GM23248 (cell line): ENCODE results near the gene NOTCH3. TPM values are rescaled to one million over a fixed set of nuclear protein-coding genes. Genes with fewer than 3 reads are reported as not detected.

Source experiments
- DNase-seq: peaks from one replicate; pipeline ENCODE4 v3.0.0-alpha.2; 2015
- H2AFZ ChIP-seq: fragments of 200-600 bp; sonication (generic); 2 replicates; pipeline ENCODE4 v1.6.1; 2016; ENCODE audit warnings: antibody characterized with exemption
- H3F3A ChIP-seq: fragments of 200-600 bp; sonication (generic); 2 replicates; pipeline ENCODE4 v1.6.1; 2016; ENCODE audit warnings: mild to moderate bottlenecking, antibody characterized with exemption, mixed run types; ENCODE audit not compliant: insufficient read depth
- H3K27ac ChIP-seq: fragments of 200-600 bp; sonication (generic); 2 replicates; pipeline ENCODE4 v1.5.1; 2016; ENCODE audit warnings: mild to moderate bottlenecking
- H3K27me3 ChIP-seq: fragments of 200-600 bp; sonication (generic); replicated peaks from 2 replicates; pipeline ENCODE4 v1.6.1; 2016; ENCODE audit warnings: mild to moderate bottlenecking; ENCODE audit not compliant: insufficient read depth
- H3K36me3 ChIP-seq: fragments of 200-600 bp; sonication (generic); 2 replicates; pipeline ENCODE4 v1.6.1; 2016; ENCODE audit warnings: low read depth, mild to moderate bottlenecking
- H3K4me1 ChIP-seq: fragments of 200-600 bp; sonication (generic); 2 replicates; pipeline ENCODE4 v1.6.1; 2016; ENCODE audit warnings: mild to moderate bottlenecking; ENCODE audit not compliant: insufficient read depth
- H3K4me2 ChIP-seq: fragments of 200-600 bp; sonication (generic); one replicate; pipeline ENCODE4 v1.6.1; 2016; ENCODE audit warnings: mild to moderate bottlenecking; ENCODE audit not compliant: unreplicated experiment
- H3K4me3 ChIP-seq: fragments of 200-600 bp; sonication (generic); 2 replicates; pipeline ENCODE4 v1.5.1; 2016; ENCODE audit warnings: mild to moderate bottlenecking
- H3K79me2 ChIP-seq: fragments of 200-600 bp; sonication (generic); 2 replicates; pipeline ENCODE4 v1.6.1; 2016; ENCODE audit warnings: mild to moderate bottlenecking; ENCODE audit not compliant: insufficient read depth
- H3K9ac ChIP-seq: fragments of 200-600 bp; sonication (generic); 2 replicates; pipeline ENCODE4 v1.6.1; 2016; ENCODE audit warnings: mild to moderate bottlenecking
- H3K9me2 ChIP-seq: fragments of 200-600 bp; sonication (generic); 2 replicates; pipeline ENCODE4 v1.6.1; 2016; ENCODE audit warnings: mixed run types, mild to moderate bottlenecking, moderate library complexity; ENCODE audit not compliant: insufficient read depth
- H3K9me3 ChIP-seq: fragments of 200-600 bp; sonication (generic); one replicate; pipeline ENCODE4 v1.6.1; 2017; ENCODE audit warnings: low read depth
- H4K20me1 ChIP-seq: fragments of 200-600 bp; sonication (generic); 2 replicates; pipeline ENCODE4 v1.6.0; 2016; ENCODE audit not compliant: insufficient read depth
- EZH2 ChIP-seq: fragments of 200-600 bp; sonication (generic); IDR thresholded peaks from 2 replicates; pipeline ENCODE4 v1.6.1; 2018; ENCODE audit warnings: antibody characterized with exemption, mild to moderate bottlenecking; ENCODE audit not compliant: insufficient read depth, poor library complexity, severe bottlenecking
- EZH2phosphoT487 ChIP-seq: fragments of 200-600 bp; sonication (generic); IDR thresholded peaks from 2 replicates; pipeline ENCODE4 v1.6.1; 2018; ENCODE audit warnings: antibody characterized with exemption, moderate library complexity, mild to moderate bottlenecking, low read depth; ENCODE audit not compliant: insufficient read depth
- WGBS, 2 experiments: methylation state at CpG; one replicate each; pipeline ENCODE4 v1.1.6; 2015 to 2017; ENCODE audit warnings: low lambda C conversion rate in 2 of 2, low coverage in 1 of 2; ENCODE audit errors: missing lambda C conversion rate in 2 of 2; 5-methylcytosine and 5-hydroxymethylcytosine counted together
- in situ Hi-C: fragments of 300-500 bp; cut with MboI; formaldehyde crosslinking; loops from 2 replicates; pipeline ENCODE4 v1.15.0; 2020
- polyA plus RNA-seq: library from polyadenylated mRNA; unstranded; fragments of >200 nt; fragmentation: Nextera tagmentation; extraction: Ambion mirVana; gene quantifications from 2 replicates; pipeline ENCODE4 v1.2.1, GENCODE V29; 2016
- total RNA-seq: library from RNA; depleted of rRNA; stranded (reverse); fragments of >200 nt; shearing (Covaris generic); gene quantifications from 2 replicates; pipeline ENCODE4 v1.2.3, GENCODE V29; 2014

NOTCH3 gene
- total and polyA plus RNA-seq, 2 experiments from 2014 or later, result 16.0 to 66.9 TPM

DNA sequence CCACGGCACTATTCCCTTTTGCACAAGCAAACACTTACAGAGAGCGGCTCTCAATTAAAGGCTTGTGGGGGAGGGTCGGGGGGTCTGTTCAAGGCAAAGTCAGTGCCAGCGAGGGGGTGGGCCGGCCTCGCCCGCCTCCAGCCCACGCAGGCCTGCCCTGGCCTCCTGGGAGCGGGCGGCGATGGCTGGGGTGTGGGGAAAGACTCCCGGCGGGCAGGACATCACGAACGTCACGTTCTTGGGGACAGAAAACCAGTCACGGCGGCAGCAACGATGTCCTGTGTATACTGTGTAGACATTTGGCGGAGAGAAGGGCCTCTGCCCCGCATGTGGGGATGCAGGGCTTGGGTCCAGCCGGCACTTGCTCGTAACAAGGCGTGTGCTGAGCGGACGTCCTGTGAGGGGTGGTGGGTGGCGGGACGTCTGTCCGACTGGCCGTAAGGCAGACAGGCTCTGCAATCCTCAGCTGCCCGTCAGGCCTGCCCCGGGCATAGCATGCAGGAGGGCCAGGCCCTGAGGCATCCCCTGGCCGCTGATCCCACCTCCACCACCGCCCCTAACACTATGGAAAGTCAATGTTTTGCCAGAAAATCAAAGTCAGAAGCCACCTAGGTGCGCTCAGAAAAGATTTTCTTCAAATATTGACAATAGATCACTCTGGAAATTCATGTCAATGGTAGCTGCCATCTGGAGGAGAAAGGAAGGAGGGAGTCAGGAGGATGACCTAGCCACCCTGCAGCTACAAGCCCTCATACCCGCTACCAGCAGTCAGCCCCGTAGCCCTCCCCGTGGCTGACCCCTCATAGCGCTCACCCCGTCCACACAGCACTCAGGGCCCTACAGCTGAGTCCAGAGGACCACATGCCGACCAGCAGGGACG lies 37.2 kb upstream of the NOTCH3 start:
- WGBS, 2 experiments, result 87 to 91% methylated on average over 40 to 42 of the region's 42 CpGs
- Histone ChIP-seq H3K36me3 (peaks cover 27% of the 10 kb centered on the region; the same call in 1 of the 2 replicates), H3F3A (peaks cover 22% of the 10 kb centered on the region), H3K9me3 (no peaks in the 10 kb centered on the region), H3K27me3 (no peaks in the 10 kb centered on the region), H3K4me1 (no peaks in the 10 kb centered on the region), H3K9ac (no peak overlapping the region), H3K9me2 (no peaks in the 10 kb centered on the region), H4K20me1 (no peaks in the 10 kb centered on the region), H3K4me2 (no peak overlapping the region), H3K4me3 (no peak overlapping the region), H2AFZ (no peak overlapping the region), H3K79me2 (0 out of 2 replicates have a peak, but pooled peaks cover 22% of the 10 kb centered on the region), H3K27ac (no peak overlapping the region)
- DNase-seq, result no peak
- in situ Hi-C loops, result no loop called here
- TF ChIP-seq EZH2phosphoT487 (no peak), EZH2 (no peak)

DNA sequence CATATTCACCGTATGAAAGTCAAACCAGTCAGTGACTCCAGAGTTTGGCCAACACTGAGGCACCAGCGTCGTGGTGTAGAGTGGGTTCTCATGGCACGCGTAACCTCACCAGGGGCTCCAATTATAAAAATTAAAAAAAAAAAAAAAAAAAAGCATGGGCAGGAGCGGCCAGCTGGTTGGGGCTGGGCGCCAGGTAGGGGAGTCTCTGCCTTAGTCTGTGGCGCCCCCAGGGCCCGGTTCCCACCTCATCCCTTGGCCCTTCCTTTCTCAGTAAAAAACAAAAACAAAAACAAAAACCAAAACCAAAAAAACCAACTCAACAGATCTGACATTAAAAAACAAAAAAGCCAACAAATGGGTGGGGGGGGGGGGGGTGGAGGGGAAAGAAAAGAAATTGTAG lies 36.1 kb upstream of the NOTCH3 start:
- Histone ChIP-seq H3F3A (peaks cover 22% of the 10 kb centered on the region), H3K27me3 (no peaks in the 10 kb centered on the region), H2AFZ (no peak overlapping the region), H3K27ac (no peak overlapping the region), H3K9ac (no peak overlapping the region), H3K4me2 (no peak overlapping the region), H3K36me3 (peaks cover 19% of the 10 kb centered on the region; the same call in 1 of the 2 replicates), H3K79me2 (0 out of 2 replicates have a peak, but pooled peaks cover 14% of the 10 kb centered on the region), H3K4me1 (no peaks in the 10 kb centered on the region), H3K9me2 (no peaks in the 10 kb centered on the region), H3K4me3 (no peak overlapping the region), H3K9me3 (no peaks in the 10 kb centered on the region), H4K20me1 (no peaks in the 10 kb centered on the region)
- DNase-seq, result no peak
- in situ Hi-C loops, result no loop called here
- TF ChIP-seq EZH2, result no peak
- TF ChIP-seq EZH2phosphoT487, result no peak
- WGBS, 2 experiments, result 86 to 92% methylated on average over 9 of the region's 9 CpGs

DNA sequence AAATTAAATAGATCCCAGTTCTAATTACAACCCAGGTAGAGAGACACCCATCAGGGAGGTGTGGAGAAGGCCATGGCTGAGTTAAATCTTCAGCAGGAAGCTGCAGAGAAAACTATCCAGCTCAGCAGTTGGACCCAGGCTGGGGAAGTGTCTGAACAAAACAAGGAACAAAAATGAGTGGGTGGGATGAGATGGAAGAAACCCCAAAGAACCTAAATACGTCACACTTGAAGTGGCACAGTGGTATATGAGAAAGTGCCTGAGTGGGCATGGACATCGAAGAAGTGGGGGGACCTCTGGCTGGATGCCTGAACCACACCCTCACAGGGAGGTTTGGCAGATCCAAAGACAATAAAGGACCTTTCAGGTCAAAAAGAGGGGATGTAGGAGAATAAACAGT lies 35.0 kb upstream of the NOTCH3 start:
- Histone ChIP-seq H3K36me3 (peaks cover 19% of the 10 kb centered on the region; the same call in 1 of the 2 replicates), H3K9ac (no peak overlapping the region), H2AFZ (no peak overlapping the region), H3K9me3 (no peaks in the 10 kb centered on the region), H3K4me3 (no peak overlapping the region), H3K27ac (no peak overlapping the region), H3K27me3 (no peaks in the 10 kb centered on the region), H3K79me2 (0 out of 2 replicates have a peak, but pooled peaks cover 5% of the 10 kb centered on the region), H4K20me1 (no peaks in the 10 kb centered on the region), H3F3A (peaks cover 22% of the 10 kb centered on the region), H3K9me2 (no peaks in the 10 kb centered on the region), H3K4me1 (no peaks in the 10 kb centered on the region), H3K4me2 (no peak overlapping the region)
- DNase-seq, result no peak
- WGBS, 2 experiments, result 93 to 97% methylated on average over 2 of the region's 2 CpGs
- TF ChIP-seq EZH2phosphoT487 (no peak), EZH2 (no peak)
- in situ Hi-C loops, result no loop called here

DNA sequence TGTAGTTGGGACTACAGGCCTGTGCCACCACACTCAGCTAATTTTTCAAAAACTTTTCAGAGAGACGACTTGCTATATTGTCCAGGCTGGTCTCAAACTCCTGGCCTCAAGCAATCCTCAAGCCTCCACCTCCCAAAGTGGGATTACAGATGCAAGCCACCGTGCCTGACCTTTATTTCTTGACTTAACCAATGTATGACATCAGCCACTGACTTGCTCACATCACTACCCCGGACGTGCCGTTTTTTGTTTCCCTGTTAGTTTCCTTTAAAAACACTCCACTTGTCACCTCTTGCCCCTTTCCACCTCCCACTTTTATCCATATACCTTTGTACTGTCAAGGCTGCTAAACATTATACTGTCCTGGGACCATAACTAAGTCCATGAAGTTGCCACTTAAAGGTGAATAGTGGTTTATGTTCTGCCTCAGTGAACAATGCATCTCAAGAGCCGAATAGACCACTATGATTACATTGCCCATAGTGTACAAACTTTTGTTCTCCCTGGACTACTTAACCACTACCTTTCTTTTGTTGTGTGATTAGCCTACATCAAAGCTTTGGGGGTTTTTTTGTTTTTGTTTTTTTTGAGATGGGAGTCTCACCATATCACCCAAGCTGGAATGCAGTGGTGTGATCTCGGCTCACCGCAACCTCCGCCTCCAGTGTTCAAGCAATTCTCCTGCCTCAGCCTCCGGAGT lies 33.8 kb upstream of the NOTCH3 start:
- WGBS, 2 experiments, result 82 to 83% methylated on average over 10 of the region's 10 CpGs
- Histone ChIP-seq H2AFZ (no peak overlapping the region), H3K27ac (no peak overlapping the region), H4K20me1 (no peaks in the 10 kb centered on the region), H3K4me1 (no peaks in the 10 kb centered on the region), H3K9ac (no peak overlapping the region), H3K36me3 (peaks cover 15% of the 10 kb centered on the region; the same call in 1 of the 2 replicates), H3K79me2 (no peaks in the 10 kb centered on the region), H3K27me3 (no peaks in the 10 kb centered on the region), H3K9me2 (no peaks in the 10 kb centered on the region), H3F3A (peaks cover 22% of the 10 kb centered on the region), H3K4me3 (no peak overlapping the region), H3K9me3 (no peaks in the 10 kb centered on the region), H3K4me2 (no peak overlapping the region)
- in situ Hi-C loops, result no loop called here
- DNase-seq, result no peak
- TF ChIP-seq EZH2, result no peak
- TF ChIP-seq EZH2phosphoT487, result no peak
